Measurements from ENCODE around the gene EPHB6.

EPHB6 gene

GRCh38 chr7:142905759-142906158, 50.9 kb downstream of the EPHB6 start:
- H3K27ac ChIP-seq: no peak overlapping the region
- TF ChIP-seq CTCF (IDR thresholded peaks at IDR 0.05): no peak
- H3K27me3 ChIP-seq: peaks cover 0 to 4% of the 10 kb centered on the region in 2 donors
- no peaks in the 10 kb centered on the region for H3K4me1 ChIP-seq
- H3K4me3 ChIP-seq: no peak overlapping the region
- intact Hi-C loops (cut with DNase I; ENCODE audit: low total_unique reads): no loop called here
- peaks cover 0 to 4% (median 0%) of the 10 kb centered on the region in 3 donors for H3K9me3 ChIP-seq
- DNase-seq: no peak
- H3K36me3 ChIP-seq: no peaks in the 10 kb centered on the region

GRCh38 chr7:142906643-142907042, 51.8 kb downstream of the EPHB6 start:
- Histone ChIP-seq H3K9me3 (peaks cover 0 to 4% (median 0%) of the 10 kb centered on the region in 3 donors), H3K27ac (no peak overlapping the region), H3K4me1 (no peaks in the 10 kb centered on the region), H3K27me3 (peaks cover 0 to 4% of the 10 kb centered on the region in 2 donors), H3K4me3 (no peak overlapping the region), H3K36me3 (no peaks in the 10 kb centered on the region)
- no peak for DNase-seq
- intact Hi-C loops (cut with DNase I; ENCODE audit: low total_unique reads): no loop called here
- no peak for TF ChIP-seq CTCF (IDR thresholded peaks at IDR 0.05)

- Histone ChIP-seq H3K36me3 (no peaks in the 10 kb centered on the region), H3K27me3 (peaks cover 0 to 9% of the 10 kb centered on the region in 2 donors), H3K4me1 (no peaks in the 10 kb centered on the region), H3K9me3 (peaks cover 0 to 4% (median 0%) of the 10 kb centered on the region in 3 donors), H3K27ac (no peak overlapping the region), H3K4me3 (no peak overlapping the region)
- no peak for TF ChIP-seq CTCF (IDR thresholded peaks at IDR 0.05)
- intact Hi-C loops (cut with DNase I; ENCODE audit: low total_unique reads): no loop called here
- DNase-seq: no peak
Observed at GRCh38 chr7:142908290-142908689, 53.4 kb downstream of the EPHB6 start.

- peaks cover 0 to 9% of the 10 kb centered on the region in 2 donors for H3K27me3 ChIP-seq
- H3K4me1 ChIP-seq: no peaks in the 10 kb centered on the region
- peaks cover 0 to 4% (median 0%) of the 10 kb centered on the region in 3 donors for H3K9me3 ChIP-seq
- no peak for TF ChIP-seq CTCF (IDR thresholded peaks at IDR 0.05)
- no peaks in the 10 kb centered on the region for H3K36me3 ChIP-seq
- no peak for DNase-seq
- no peak overlapping the region for H3K4me3 ChIP-seq
- H3K27ac ChIP-seq: no peak overlapping the region
- intact Hi-C loops (cut with DNase I; ENCODE audit: low total_unique reads): no loop called here
Observed at GRCh38 chr7:142908921-142909890, 54.3 kb downstream of the EPHB6 start.

- H3K9me3 ChIP-seq: no peaks in the 10 kb centered on the region
- H3K27me3 ChIP-seq: peaks cover 0 to 9% of the 10 kb centered on the region in 2 donors
- TF ChIP-seq CTCF (IDR thresholded peaks at IDR 0.05): no peak
- intact Hi-C loops (cut with DNase I; ENCODE audit: low total_unique reads): no loop called here
- no peaks in the 10 kb centered on the region for H3K36me3 ChIP-seq
- no peak overlapping the region for H3K27ac ChIP-seq
- no peak overlapping the region for H3K4me3 ChIP-seq
- DNase-seq: no peak
- no peaks in the 10 kb centered on the region for H3K4me1 ChIP-seq
Observed at GRCh38 chr7:142910031-142910433, 55.2 kb downstream of the EPHB6 start.
